Stimulated activated CD8-positive, alpha-beta memory T cell treated with anti-CD3 and anti-CD28 coated beads, Interleukin-12 subunit alpha, Interleukin-12 subunit beta, amount 100 ng/mL, for 4 hours (primary cell): Measurements from ENCODE around the gene PEX1.
"Not testable (repeated sequence)": the region's sequence is repeated elsewhere in the genome, so short reads cannot be mapped to it uniquely, and the experiment has no call there.

Experiments
- DNase-seq: peaks from one replicate; pipeline ENCODE4 v3.0.0-alpha.2; 2020; ENCODE audit warnings: low read depth

PEX1 gene

DNA sequence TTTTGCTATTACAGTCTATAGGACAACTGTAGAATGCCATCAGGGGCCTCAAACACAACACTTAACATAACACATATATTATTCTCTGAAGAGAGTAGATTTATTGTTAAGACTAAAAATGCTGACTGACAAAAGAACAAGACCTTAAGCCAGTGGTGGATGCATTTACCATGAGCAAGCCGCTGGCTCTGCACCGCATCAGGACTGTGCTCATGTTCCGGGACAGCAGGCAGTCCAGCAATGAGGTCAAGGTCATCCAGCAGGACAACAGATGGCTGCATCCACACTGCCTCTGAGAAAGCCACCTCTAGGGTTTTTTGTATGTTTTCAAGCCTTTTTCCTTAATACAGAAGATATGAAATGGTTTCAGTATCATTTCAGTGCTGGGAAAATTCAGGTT lies 23.8 kb downstream of the PEX1 start:
- DNase-seq, result no peak

GRCh38 chr7:92503767-92504166 lies 24.6 kb downstream of the PEX1 start:
- no peak for DNase-seq

GRCh38 chr7:92498557-92498956 lies 29.8 kb downstream of the PEX1 start:
- DNase-seq, result no peak

GRCh38 chr7:92496876-92497275 lies 31.4 kb downstream of the PEX1 start:
- DNase-seq, result no peak

DNA sequence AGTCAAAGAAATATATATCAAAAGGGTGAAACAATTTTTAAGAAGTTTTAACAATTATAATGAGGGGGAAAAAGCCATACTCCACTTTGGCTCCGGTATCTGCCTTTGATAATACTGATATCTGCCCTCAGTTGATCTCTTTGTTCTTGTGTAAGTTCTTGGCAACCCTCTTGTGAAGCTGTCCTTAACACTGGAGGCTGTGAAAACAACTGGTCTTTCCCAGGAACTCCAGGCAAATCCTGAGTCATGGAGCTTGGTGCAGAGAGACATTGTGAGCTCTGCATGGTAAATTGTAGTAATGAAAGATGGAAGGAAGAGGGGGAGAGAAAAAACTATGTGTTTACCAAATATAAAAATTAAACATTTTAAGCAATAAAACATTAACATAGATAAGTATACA lies 38.7 kb downstream of the PEX1 start:
- DNase-seq, result no peak

GRCh38 chr7:92487804-92488203 lies 40.5 kb downstream of the PEX1 start:
- no peak for DNase-seq

DNA sequence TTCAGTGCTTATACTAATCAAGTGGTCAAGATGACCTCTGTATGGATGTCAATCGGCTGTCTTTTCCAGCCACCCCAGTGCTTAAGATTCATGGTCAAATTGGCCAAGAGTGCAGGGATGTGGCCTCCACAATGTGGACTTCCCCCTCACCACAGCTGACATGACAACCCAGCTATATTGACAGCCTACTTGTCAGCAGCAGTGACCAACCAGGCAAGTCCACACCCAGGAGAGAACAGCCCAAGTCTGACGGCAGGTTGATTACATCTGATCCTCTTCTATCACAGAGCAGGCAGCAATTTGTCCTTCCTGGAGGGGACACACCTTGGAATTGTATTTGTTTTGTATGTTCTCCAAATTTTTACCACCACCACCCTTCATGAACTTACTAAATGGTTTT lies 42.3 kb downstream of the PEX1 start:
- DNase-seq, result no peak

- DNase-seq, result no peak
These were observed 42.9 kb downstream of the PEX1 start for GRCh38 chr7:92485267-92485892.

DNA sequence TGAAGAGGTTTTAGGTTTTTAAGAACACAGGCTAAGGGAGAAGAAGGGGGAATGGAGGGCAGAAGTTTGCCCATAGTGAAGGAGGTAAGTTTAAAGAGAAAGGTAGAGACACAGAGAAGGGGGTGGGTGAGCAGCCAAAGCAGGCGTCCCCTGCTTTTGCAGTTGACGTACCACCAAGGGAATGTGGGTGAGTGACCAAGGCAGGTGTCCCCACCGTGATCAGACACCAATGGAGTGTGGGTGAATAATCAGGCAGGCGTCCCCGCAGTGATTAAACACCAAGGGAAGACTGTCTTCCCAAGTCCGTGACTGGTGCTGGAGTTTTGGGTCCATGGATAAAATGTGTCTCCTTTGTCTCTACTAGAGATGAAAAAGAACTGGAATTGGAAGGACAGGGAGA lies 44.1 kb downstream of the PEX1 start:
- DNase-seq, result not testable (repeated sequence)

DNA sequence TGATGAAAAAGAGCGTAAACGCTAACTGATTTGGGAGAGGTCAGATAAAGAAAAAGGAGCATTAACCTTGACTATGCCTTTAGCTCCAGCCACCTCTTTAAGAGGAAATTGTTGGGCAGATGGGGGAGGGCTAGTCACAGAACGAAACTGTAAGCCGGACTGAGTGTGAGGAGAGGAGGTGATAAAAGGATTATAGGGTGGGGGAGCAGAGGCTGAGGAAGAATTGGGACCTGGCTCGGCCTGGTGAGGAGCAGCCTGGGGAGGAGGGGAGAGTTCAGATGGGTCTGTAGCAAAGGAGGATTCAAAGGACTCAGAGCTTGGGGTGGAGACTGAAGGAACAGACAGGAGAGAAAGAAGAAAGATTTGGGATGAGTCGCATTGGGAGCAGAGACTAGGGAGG lies 44.7 kb downstream of the PEX1 start:
- DNase-seq, result not testable (repeated sequence)

DNA sequence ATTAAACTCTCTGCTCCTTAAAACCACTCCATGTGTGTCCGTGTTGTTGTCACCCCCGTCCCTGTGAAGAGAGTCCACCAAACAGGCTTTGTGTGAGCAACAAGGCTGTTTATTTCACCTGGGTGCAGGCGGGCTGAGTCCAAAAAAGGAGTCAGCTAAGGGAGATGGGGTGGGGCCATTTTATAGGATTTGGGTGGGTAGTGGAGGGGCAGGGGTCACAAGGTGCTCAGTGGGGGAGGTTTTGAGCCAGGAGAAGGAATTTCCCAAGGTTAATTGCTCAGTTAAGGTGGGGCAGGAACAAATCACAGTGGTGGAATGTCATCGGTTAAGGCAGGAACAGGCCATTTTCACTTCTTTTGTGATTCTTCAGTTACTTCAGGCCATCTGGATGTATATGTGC lies 49.2 kb downstream of the PEX1 start:
- DNase-seq, result not testable (repeated sequence)

DNA sequence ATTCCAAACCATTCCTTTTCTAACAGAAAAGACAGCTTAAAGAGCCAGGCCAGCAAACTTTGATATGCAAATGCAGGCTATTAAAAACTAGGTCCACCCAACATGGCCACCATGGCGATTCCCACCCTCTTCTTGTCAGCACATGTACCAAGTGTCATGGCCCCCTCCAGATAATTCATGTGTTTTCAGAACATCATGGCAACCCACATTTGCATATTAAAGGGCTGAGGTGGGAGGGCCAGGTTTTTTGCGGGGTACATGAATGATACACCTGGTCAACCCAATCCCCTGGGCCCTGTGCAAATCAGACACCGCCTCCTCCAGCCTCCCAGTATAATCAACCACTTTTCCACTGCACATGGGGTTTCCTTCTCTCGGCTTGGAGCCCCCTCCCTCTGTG lies 49.6 kb downstream of the PEX1 start:
- no peak for DNase-seq

GRCh38 chr7:92478095-92478494 lies 50.2 kb downstream of the PEX1 start:
- DNase-seq, result no peak

DNA sequence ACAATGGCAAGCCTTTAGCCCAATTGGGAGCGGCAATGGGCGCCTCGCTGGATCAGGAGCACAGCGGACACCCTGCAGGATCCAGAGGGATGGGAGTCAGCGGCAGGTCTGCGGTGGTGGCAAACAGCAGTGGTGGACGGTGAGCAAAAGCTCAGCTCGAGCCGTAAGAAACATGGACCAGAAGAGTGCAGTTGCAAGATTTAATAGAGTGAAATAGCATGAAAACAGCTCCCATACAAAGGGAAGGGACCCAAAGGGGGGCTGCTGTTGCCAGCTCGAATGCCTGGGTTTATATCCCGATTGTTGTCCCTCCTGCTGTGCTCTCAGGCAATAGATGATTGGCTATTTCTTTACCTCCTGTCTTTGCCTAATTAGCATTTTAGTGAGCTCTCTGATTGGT lies 50.6 kb downstream of the PEX1 start, which contains the start of gene ERVW-1:
TSS of gene ERVW-1 (minus strand) at position 266 of the 400 bp plus-strand sequence. CDS start 7,565 bp downstream, outside the sequence.
- DNase-seq, result not testable (repeated sequence)

DNA sequence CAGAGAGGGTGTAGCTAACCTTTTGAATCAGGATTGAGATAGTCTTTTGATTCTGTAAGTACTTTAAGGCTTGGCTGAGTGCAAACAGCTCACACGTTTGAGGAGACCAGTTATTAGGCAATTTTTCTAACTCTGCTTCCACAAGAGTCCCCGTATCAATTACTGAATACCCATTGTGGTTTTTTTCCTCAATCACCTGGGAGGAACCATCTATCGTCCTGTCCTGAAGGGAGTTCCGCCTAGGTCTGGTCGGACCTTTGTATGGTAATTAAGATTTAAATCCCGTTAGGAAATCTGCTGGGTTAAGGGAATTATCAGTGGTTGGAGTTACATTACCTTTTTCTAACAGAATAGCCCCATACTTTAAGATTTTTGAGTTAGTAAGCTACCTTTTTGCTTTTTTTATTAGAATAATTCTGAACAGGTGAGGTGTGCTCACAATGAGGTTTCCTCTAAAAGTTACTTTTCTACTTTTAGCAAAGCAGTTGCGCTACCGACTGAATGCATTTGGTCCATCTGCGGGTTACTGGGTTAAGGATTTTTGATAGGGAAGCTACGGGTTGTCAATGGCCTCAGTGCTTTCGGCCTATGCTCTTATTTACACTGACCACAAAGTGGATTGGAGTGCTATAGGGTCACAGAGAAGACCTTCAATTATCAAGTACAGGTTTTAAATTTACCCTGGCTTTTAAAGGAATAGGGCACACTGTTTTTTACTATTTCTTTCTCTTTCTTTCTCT lies 52.3 kb downstream of the PEX1 start:
- DNase-seq, result not testable (repeated sequence)

DNA sequence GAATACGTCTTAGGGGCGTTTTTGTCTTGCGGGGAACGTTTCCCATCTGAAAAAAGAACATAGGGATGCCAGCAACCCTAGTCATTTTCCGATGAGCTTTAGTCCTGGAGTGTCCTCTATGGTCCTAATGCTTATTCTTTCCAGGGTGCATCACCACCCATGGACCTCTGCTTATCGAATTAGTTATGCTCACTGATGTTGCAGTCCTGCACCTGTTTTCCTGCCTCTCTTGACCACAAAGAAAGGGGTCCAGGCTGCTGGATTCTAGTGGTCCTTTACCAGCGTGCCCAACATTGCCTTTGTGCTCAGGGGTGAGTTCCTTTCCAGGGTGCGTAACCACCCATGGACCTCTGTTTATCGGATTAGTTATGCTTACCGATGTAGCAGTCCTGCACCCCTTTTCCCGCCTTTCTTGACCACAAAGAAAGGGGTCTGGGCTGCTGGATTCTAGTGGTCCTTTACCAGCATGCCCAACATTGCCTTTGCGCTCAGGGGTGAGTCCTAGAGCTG lies 53.0 kb downstream of the PEX1 start:
- not testable (repeated sequence) for DNase-seq

DNA sequence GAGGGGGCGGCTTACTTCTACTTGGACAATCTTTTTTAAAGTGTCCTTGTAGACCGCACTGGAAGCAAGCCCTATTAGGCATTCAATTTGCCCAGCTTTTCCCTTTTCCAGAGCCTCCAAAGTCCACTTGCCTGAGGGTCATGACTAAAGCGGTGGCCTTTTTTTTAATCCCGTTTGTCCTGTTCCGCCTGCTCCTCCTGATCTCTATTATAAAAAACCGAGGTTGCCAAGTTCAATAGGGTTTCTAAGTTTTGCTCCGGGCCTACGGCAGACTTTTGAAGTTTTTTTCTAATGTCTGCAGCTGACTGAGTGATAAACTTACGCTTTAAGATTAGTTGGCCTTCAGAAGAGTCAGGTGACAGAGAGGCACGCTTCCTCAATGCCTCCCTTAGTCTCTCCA lies 54.3 kb downstream of the PEX1 start:
- DNase-seq, result not testable (repeated sequence)

DNA sequence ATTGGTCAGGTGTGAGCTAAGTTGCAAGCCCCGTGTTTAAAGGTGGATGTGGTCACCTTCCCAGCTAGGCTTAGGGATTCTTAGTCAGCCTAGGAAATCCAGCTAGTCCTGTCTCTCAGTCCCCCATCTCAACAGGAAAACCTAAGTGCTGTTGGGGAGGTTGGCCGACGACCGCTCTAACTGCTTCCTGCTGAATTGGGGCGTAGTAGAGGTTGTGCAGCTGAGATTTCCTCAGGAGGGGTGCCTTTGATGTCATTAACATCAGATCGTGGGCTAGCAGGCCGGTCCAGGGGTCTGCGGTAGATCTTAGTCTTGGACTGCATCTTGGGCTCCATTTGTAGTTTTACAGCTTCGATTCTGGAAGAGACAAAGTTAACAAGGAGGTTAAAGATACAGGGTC lies 59.7 kb downstream of the PEX1 start:
- DNase-seq, result not testable (repeated sequence)

GRCh38 chr7:92466682-92467081 lies 61.6 kb downstream of the PEX1 start:
- no peak for DNase-seq

- DNase-seq, result no peak
These were observed 63.8 kb downstream of the PEX1 start for GRCh38 chr7:92464515-92464914.

GRCh38 chr7:92462560-92462959 lies 65.8 kb downstream of the PEX1 start:
- no peak for DNase-seq

- DNase-seq, result no peak
These were observed 67.0 kb downstream of the PEX1 start for GRCh38 chr7:92461027-92462003.
